ENCODE measurements around the gene DEUP1. TPM values are rescaled to one million over a fixed set of nuclear protein-coding genes. Genes with fewer than 3 reads are reported as not detected.
A peak's percentile ranks its signal among the peaks of the same experiment; 100 is the strongest.
"Not testable (repeated sequence)": the region's sequence is repeated elsewhere in the genome, so short reads cannot be mapped to it uniquely, and the experiment has no call there.

Gene DEUP1
- polyA plus RNA-seq, 12 donors = 0.27 to 0.34 TPM; not detected in 10

DNA sequence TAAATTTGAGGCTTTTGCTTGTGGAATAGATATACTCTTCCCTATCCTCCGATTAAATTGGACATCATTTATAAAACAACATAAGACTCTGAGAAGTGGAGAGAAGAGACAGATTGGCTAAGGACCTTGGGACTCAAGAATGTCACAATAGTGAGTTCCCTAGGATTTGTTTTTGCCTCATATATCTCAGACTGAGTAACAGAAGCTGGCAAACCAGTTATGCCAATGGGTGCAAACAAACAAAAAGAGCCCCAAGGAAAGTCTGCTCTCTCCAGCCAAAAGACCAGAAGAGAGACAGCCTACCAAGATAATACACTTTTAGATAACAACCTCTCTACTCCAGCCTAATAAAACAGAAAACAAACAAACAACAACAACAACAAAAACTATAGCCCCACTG lies 28.9 kb downstream of the DEUP1 start:
- no peak for DNase-seq

DNA sequence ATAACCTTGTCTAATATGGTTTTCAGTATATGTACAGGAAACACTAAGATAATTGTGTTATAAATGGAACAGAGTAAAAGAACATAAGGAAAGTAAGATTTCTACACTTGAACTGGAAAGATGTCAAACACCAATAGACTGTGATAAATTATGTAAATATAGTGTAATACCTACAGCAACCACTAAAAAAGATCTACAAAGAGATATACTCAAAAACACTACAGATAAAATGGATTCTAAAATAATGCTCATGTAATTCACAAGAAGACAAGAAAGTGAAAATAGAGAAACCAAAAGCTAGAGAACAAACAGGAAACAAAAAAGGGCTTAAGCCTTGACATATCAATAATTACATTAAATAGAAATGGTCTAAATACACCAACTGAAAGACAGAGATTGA lies 30.9 kb downstream of the DEUP1 start:
- no peak for DNase-seq

DNA sequence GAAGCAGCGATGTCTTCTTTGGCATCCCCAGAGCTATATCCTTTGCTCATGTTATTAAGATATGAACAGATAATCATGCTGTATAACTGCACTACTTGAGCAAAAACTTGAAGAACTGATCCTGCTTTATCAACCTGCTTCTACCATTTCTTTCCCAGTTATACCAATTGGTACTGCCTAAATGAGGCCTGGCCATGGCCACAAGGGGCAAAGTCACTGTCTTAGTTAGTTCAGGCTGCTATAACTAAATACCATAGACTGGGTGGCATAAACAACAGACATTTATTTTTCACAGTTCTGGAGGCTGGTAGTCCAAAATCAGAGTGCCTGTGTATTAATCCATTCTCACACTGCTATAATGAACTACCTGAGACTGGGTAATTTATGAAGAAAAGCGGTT lies 37.5 kb downstream of the DEUP1 start:
- no peak for DNase-seq

DNA sequence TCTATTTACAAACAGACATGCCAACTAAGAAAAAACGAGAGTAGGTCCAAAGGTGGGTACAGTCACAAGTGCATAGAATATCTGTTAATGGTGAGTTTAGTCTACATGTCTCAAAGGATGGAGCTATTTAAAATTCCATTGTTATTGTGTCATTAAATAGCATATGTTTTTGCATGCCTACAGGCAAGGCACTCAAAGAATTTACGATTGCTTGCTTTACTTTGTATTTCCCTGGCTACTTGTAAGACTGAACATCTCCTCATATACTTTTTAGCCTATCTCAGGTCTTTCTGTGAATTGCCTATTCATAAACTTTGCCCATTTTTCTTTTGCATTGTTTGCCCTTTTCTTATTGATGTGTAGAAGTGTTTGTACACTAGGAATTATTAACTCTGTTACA lies 39.7 kb downstream of the DEUP1 start:
- no peak for DNase-seq

DNA sequence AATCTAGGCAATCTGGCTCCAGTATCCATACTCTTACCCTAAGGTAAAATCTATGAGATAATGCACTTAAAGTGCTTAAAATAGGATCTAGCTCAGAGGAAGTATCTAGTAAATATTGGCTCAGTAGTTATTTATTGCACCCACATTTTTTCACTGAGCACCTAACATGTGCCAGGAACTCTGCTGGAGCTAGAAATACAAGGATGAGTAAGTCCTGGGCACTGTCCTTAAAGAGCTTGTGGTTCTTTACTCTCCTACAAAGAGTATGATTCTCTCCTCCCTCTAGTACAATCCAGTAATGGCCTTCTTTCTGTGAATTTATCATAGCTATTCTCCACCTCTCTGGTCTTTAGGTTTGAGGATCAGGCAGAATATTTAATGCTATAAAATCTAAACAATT lies 59.2 kb downstream of the DEUP1 start:
- no peak for DNase-seq

DNA sequence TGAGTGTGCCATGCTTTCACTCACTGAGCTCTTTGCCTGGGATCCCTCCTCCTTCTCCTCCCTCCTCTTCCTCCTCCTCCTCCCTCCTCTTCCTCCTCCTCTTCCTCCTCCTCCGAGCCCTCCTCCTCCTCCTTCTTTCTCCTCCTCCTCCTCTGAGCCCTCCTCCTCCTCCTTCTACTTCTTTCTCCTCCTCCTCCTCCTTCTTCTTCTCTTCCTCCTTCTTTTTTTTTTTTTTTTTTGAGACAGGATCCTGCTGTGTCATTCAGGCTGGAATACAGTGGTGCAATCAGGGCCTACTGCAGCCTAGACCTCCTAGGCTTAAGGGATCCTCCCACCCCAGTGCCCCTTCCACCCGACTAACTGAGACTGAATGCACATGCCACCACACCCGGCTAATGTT lies 62.3 kb downstream of the DEUP1 start:
- no peak for DNase-seq

DNA sequence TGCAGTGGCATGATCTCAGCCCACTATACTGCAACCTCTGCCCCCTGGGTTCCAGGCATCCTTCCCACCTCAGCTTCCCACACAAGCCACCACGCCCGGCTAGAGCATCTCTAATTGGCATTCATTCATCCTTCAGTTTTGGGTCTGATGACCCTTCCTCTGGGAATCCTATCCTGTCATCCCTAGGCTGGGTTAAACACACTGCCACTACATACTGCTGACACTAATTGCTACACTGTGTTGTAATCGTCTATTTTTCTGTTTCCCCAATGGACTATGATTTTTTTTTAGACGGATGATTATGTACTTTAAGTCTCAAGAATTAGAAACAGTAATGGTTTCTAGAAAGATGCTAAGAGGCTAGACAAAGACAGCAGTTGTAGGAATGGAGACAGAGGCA lies 62.8 kb downstream of the DEUP1 start:
- DNase-seq = no peak

DNA sequence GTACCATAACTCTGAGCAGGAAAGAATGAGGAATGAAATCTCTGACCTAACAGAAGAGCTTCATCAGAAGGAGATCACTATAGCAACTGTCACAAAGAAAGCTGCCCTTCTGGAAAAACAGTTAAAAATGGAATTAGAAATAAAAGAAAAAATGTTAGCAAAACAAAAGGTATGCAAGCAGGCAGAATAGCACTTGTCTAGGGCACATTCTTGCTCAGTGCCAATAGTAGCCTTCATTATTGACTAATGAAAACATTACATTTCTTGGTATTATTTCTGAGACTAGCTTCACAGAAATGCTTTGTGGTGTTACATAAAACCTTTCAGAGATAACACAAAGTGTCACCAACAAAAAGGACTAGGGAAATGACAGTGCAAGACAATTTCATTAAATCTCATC lies 63.9 kb downstream of the DEUP1 start:
- no peak for DNase-seq

DNA sequence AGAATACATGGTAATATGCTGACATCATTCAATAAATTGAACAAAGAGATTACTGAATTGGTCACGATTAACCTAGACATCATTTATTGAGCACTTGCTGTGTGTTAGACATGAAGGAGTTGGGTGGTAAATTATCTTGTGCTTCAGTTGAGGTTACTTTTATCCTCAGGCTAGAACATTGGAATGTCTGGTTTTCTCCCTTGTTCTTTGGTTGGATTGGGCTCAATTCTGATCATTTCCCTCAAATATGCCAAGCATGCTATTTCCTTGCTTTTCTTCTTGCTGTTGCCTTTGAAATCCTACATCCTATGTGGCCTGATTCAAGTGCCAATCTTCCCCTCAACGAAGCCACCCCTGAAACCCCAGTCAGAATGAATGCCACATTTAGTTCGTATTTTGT lies 65.8 kb downstream of the DEUP1 start:
- no peak for DNase-seq

DNA sequence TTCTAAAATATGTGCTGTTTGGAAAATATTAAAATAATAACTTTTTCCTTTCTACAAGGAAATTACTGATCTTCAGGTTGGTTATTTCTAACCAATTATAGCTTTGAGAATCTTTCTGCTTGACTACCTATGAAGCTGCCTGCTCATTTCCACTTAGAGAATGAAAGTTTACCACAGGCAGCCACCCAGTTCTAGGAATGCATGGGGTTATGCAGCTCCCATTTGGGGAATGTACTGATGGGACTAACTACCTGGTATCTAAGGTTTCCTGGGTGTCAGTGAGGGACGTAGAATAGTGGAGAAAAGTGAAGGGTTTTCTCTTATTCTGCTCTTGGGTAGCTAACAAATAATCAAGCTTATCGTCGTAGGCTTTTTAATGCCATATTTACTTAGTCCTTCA lies 73.4 kb downstream of the DEUP1 start:
- DNase-seq = no peak

DNA sequence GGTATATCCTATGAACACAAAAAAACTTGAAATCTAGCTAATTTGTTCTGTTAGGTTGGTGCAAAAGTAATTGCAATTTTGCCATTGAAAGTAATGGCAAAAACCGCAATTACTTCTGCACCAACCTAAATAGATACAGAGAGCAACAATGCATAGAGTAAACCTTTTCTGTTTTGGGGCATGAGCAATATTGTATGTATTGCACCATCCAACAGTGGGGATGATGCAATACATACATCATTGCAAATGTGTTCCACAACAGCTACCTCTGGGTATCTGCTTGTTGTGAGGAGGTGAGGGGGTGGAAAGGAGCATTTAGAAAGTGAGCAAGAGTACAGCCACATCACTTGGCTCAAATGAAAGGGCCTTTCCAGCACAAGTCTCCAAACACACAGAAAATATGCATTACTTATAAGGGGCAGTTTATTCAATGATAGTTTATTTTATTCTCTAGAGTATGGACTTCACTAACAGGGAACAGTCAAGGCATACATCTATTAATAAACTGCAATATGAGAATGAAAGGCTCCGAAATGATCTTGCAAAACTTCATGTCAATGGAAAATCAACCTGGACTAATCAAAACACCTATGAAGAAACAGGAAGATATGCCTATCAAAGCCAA lies 77.3 kb downstream of the DEUP1 start:
- no peak for DNase-seq

DNA sequence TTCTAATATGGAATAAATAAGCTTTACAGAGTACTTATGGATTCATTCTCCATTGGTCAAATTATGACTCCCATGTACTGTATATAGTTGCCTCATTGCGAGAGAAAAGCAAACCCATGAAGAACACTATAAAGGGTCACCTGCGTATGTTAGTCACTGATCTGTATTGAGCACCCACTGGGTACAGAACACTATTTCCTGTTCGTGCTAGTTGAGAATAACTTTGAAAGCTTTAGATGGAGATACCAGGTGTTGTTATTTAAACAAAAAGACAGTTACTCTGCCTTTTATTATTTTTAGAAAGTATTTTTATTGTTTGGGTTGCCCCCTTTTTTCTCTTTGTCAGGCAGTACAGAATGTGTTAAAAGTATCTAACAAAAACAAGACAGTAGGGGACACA lies 79.9 kb downstream of the DEUP1 start:
- DNase-seq = no peak

DNA sequence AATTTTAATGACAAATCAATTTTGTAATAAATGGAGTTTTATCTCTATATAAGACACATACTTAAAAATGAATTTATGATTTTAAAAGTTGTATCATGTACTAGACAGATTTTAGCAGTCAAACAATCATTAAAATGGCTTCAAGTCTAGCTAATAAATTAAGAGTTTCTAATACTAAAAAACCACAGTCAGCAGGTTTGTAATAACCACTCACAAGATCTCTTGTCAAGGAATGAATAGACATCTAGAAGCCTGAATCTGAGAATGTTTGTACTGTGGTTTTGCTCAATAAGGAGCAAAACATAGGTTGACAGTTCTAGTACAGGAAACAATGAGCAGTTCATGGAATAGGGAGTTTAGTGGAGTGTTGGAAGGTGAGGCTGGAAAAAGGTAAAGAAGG lies 81.2 kb downstream of the DEUP1 start:
- no peak for DNase-seq

DNA sequence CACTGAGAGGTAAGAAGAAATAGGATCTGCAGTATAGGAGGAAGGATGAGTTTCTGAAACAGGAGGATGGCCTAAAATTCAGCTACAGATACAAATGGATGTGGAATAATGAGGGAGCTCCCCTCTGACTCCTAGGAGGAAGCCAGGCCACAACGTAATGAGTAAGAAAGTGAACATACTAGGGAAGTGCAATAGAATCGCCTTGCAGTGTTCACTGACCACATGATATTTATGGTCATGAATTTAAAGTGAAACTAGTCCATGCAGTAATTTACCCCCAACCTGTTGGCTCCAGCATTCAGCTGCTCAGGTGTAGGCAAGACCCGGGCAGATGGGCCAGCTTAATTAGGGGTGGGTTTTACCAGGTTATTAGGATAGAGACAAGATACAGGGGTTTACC lies 101.7 kb downstream of the DEUP1 start:
- no peak for DNase-seq

DNA sequence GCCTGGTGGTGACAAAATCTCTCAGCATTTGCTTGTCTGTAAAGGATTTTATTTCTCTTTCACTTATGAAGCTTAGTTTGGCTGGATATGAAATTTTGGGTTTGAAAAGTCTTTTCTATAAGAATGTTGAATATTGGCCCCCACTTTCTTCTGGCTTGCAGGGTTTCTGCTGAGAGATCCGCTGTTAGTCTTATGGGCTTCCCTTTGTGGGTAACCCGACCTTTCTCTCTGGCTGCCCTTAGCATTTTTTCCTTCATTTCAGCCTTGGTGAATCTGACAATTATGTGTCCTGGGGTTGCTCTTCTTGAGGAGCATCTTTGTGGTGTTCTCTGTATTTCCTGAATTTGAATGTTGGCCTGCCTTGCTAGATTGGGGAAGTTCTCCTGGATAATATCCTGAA lies 112.7 kb downstream of the DEUP1 start:
- not testable (repeated sequence) for DNase-seq

DNA sequence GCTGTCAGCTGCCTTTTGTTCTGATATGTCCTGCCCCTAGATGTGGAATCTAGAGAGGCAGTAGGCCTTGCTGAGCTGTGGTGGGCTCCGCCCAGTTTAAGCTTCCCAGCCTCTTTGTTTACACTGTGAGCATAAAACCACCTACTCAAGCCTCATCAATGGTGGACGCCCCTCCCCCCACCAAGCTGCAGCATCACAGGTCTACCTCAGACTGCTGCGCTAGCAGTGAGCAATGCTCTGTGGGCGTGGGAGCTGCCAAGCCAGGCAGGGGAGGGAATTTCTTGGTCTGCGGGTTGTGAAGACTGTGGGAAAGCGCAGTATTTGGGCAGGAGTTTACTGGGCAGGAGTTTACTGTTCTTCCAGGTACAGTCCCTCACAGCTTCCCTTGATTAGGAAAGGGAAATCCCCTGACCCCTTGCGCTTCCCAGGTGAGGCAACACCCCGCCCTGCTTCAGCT lies 114.1 kb downstream of the DEUP1 start:
- no peak for DNase-seq

DNA sequence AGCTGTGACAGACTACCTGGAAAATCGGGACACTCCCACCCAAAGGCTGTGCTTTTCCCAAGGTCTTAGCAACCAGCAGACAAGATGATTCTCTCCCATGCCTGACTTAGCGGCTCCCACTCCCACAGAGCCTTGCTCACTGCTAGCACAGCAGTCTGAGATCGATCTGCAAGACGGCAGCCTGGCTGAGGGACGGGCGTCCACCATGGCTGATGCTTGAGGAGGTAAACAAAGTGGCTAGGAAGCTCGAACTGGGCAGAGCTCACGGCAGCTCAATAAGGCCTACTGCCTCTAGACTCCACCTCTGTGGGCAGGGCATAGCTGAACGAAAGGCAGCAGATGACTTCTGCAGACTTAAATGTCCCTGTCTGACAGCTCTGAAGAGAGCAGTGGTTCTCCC lies 127.7 kb downstream of the DEUP1 start:
- DNase-seq = no peak

DNA sequence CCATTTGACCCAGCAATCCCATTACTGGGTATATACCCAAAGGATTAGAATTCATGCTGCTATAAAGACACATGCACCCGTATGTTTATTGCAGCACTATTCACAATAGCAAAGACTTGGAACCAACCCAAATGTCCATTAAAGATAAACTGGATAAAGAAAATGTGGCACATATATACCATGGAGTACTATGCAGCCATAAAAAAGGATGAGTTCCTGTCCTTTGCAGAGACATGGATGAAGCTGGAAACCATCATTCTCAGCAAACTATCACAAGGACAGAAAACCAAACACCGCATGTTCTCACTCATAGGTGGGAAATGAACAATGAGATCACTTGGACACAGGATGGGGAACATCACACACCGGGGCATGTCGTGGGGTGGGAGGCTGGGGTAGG lies 133.1 kb downstream of the DEUP1 start:
- not testable (repeated sequence) for DNase-seq

DNA sequence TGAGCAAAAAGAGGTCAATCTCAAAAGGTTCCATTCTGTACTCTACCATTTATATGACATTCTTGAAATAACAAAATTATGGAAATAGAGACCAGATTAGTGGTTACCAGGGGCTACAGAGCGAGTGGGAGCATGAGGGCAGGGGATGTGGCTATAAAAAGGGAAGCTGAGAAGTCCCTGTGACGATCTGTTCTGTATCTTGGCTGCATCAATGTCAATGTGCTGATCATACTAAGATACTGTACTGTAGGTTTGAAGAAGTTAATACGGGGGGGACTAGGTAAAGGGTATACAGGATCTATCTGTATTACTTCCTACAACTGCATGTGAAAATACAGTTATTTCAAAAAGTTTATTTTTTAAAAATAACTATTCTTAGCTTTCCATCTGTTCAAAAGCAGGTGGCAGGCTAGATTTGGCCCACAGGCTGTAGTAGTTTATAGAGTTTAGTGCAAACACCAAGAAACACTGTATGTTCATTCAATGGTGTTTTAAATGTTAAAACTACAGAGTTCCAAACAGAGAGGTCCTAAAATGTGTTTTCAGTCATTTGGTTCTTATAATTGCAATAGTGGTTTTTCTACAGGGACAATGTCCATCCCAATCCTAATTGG lies 134.5 kb downstream of the DEUP1 start:
- DNase-seq = no peak

DNA sequence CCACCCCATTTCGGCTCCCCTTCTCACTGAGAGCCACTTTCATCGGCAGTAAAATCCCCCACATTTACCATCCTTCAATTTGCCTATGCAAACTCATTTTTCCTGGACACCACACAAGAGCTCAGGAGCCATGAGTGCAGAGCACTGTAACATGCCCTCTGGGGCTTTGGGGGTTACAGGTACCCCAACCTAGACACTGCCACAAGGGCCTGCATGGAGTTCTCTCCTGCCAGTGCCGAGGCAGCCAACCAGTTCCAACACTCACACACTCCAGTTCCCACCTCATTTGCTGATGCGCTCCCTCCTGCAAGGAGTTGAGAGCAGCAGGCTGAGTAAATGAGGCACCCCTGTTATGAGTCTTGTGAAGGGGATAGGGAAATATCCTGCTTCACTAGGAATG lies 136.5 kb downstream of the DEUP1 start:
- DNase-seq = no peak

DNA sequence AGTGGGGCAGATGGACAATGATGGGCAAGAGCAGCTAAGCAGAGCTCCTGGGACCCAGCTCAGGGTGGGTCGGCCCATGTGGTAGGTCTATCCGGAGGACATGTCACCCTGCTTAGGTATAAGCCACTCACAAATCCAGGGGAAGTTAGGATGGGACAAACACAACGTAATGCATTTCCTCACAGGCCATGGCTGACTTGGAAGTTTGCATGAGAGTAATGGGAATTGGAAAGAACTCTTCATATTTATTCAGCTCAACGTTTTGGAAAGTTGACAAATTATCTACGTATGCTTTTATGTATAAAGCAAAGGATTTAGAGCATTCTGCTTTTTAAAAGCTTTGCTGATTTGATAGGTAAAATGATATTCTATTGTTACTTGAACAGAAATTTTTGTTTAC lies 137.7 kb downstream of the DEUP1 start:
- DNase-seq = no peak

DNA sequence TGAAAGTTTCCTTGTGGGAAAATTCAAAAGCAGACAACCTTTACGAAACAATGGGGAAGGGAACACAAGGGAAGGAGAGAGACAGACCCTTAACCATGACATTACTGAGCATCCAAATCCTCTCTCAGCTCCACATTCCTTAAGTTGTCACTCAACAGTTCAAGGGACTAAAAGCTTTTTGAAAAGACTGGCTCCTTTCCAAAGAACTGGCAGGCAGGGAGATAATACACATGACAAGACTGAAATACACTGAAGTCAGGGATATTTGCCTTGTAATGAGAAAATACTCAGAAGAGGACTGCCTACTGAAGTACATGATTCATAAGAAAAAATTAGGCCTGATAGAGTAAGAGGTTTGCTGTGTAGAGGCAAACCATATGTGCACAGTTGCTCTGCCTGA lies 143.6 kb downstream of the DEUP1 start:
- no peak for DNase-seq

DNA sequence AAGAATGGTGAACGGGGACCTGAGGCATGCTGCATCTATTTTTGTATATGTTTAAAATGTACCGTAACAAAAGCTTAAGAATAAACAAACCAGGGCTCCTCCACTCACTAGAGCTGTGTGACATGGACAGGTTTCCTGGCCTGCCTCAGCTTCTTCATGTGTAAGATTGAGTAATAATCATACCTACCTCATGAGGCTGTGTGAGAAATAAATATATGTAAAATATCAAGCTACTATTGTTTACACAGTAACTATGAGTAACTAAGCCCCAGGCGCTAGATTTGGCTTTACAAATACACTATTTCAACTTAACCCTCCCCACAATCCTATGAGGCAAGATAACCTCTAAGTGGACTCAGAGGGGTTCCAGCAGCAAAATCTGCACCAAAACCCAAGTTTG lies 146.3 kb downstream of the DEUP1 start:
- no peak for DNase-seq

DNA sequence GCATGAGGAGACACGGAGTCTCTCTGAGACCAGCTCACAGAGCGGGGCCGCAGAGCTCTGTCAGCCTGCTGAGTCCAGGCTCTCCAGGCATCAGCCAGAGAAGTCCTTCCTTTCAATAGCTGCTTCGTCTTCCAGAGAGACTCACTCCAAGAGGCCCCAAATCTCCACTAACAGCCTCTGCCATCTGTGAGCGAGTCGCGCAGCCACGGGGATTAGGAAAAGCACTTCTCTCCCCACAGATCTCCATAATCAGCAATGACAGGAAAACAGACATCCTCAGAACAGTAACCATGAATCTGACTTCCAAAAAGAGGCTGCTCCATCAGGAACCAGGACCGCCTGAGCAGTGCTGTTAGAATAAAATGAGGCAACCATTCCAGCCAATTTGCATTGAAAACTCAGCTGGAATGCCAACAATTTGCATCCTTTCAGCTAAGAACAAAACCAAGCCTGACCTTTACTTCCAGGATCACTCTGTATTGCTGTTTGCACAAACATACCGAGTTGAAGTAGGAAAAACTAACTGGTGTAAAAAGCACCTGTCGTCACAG lies 147.2 kb downstream of the DEUP1 start:
- DNase-seq = peak; percentile 22

All from muscle of arm (tissue), 12 donors.